ENCODE results near the gene EQTN.

DNA sequence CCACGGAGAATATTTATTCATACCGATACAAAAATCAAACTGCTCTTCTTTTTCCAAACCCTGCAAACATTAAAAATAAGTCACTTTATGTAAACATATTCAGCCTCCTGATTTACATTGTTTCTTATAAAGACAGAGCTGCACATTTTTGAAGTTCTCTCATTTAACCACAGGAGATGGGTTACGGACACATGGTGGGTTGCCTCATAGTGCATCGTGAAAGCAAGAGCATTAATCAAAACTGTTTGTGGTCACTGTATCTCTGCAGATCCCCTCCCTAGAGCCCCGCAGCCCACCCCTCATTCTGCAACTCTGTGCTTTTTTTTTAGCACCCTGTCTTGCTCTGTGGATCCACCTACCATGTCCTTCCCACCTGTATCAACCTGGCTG, 43.3 kb upstream of the EQTN start:
- no peak for TF ChIP-seq EZH2 (IDR thresholded peaks at IDR 0.05; ENCODE audit: insufficient read depth, poor library complexity, severe bottlenecking)
- no peak for TF ChIP-seq EZH2phosphoT487 (IDR thresholded peaks at IDR 0.05; ENCODE audit: insufficient read depth, low read depth)
